Psoas muscle (tissue), 8 donors: Measurements from ENCODE around the gene RGS3. TPM values are rescaled to one million over a fixed set of nuclear protein-coding genes. Genes with fewer than 3 reads are reported as not detected.

Experiments used
- ATAC-seq, 4 donors: fragments of 200-7000 bp; cut with Tn5 transposase; one replicate each; pipeline ENCODE4 v1.9.1; 2020; ENCODE audit warnings: moderate library complexity in 3 of 4, mild to moderate bottlenecking in 2 of 4
- DNase-seq, 2 donors: peaks; one replicate each; pipeline ENCODE4 v3.0.0-alpha.2; 2020
- H3K27ac ChIP-seq: fragments of 200-600 bp; one replicate; pipeline ENCODE4 v1.8.0; 2022
- H3K27me3 ChIP-seq, 3 donors: fragments of 200-600 bp in 1 of 3; one replicate each; pipeline versions ENCODE4 v1.6.1 to v1.8.0; 2013 to 2022; ENCODE audit warnings: low read length in 2 of 3, mild to moderate bottlenecking in 2 of 3, moderate library complexity in 1 of 3; ENCODE audit not compliant: insufficient read depth in 3 of 3
- H3K36me3 ChIP-seq, 2 donors: fragments of 200-600 bp in 1 of 2; one replicate each; pipeline versions ENCODE4 v1.6.1 to v1.8.0; 2013 to 2022; ENCODE audit warnings: low read depth in 1 of 2, mild to moderate bottlenecking in 1 of 2, moderate library complexity in 1 of 2; ENCODE audit not compliant: insufficient read depth in 1 of 2
- H3K4me1 ChIP-seq: fragments of 200-600 bp; one replicate; pipeline ENCODE4 v1.8.0; 2022
- H3K4me3 ChIP-seq: fragments of 200-600 bp; one replicate; pipeline ENCODE4 v1.8.0; 2022; ENCODE audit warnings: mild to moderate bottlenecking
- H3K9me3 ChIP-seq: fragments of 200-600 bp; one replicate; pipeline ENCODE4 v1.8.0; 2022
- WGBS, 3 donors: extraction: QIAGEN DNeasy Blood & Tissue Kit; methylation state at CpG; one replicate each; pipeline versions ENCODE4 v1.1.6 to v1.1.7; 2013; 5-methylcytosine and 5-hydroxymethylcytosine counted together
- intact Hi-C, 2 donors: fragments of 100-400 bp; cut with DNase I; formaldehyde crosslinking; loops; one replicate each; pipeline versions ENCODE4 v1.11.0 to v1.14.2; 2022
- polyA plus RNA-seq, 3 donors: library from polyadenylated mRNA; stranded (reverse); fragments of 200-250 nt; gene quantifications; one replicate each; pipeline ENCODE4 v1.2.3, GENCODE V29; 2013
- total RNA-seq, 4 donors: library from RNA; stranded (reverse); fragmentation: NEBNext Ultra II Directional in 2 of 4; extraction: Animal tissue kit (Norgen Biotek cat#: 25700) in 2 of 4; gene quantifications; one replicate each; pipeline versions ENCODE4 v1.2.1 to v1.2.4, GENCODE V29; 2021 to 2023
- TF ChIP-seq, protein P1 (sequence below): fragments of 200-600 bp; IDR thresholded peaks from one replicate; pipeline ENCODE4 v1.8.0; 2022; ENCODE audit warnings: antibody characterized with exemption
- donor health status: healthy with polysubstance abuse.
- donor health status: DM: no; HTN: no; CAD: no; lungs with moderate emphysema.
- donor health status: Bipolar disorder and iron deficiency.
- donor health status: healthy.
- donor health status: DM: yes; HTN: yes; CAD: no.
- donor health status: DM: no; HTN: no; CAD: no.
- donor health status: DM: no; HTN: no; CAD: no.
- donor health status: DM: yes; HTN: yes; CAD: no.

RGS3 gene
- total and polyA plus RNA-seq, 7 donors = 7.1 to 38.1 (median 14.6) TPM

DNA sequence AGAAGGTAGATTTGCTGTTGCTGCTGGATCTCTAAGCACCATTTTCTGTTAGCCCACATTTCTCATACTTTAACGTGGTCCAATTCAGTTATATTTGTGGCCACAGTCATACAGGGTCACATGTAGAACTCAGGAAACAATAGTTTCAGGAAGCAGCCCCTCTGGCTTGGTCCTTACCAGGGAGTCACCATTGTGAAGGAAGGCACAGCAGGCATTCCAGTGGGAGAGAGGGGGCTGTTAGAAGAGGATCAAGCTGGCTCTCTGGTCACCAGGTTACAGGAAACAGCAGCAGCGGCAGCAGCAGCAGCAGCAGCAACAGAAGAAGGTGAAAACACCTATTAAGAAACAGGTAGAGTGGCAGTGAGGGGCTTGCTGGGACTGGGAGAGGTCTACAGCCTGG lies 38.5 kb upstream of the RGS3 start:
- Histone ChIP-seq H3K27me3 (no peaks in the 10 kb centered on the region), H3K36me3 (no peaks in the 10 kb centered on the region), H3K27ac (no peak overlapping the region), H3K4me1 (no peaks in the 10 kb centered on the region), H3K9me3 (no peaks in the 10 kb centered on the region), H3K4me3 (no peak overlapping the region)
- TF ChIP-seq, protein P1, sequence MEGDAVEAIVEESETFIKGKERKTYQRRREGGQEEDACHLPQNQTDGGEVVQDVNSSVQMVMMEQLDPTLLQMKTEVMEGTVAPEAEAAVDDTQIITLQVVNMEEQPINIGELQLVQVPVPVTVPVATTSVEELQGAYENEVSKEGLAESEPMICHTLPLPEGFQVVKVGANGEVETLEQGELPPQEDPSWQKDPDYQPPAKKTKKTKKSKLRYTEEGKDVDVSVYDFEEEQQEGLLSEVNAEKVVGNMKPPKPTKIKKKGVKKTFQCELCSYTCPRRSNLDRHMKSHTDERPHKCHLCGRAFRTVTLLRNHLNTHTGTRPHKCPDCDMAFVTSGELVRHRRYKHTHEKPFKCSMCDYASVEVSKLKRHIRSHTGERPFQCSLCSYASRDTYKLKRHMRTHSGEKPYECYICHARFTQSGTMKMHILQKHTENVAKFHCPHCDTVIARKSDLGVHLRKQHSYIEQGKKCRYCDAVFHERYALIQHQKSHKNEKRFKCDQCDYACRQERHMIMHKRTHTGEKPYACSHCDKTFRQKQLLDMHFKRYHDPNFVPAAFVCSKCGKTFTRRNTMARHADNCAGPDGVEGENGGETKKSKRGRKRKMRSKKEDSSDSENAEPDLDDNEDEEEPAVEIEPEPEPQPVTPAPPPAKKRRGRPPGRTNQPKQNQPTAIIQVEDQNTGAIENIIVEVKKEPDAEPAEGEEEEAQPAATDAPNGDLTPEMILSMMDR = no peak
- intact Hi-C loops = no loop called here
- no peak for ATAC-seq
- WGBS, 3 donors = 36 to 55% (median 55%) methylated on average over 2 of the region's 2 CpGs
- no peak for DNase-seq

DNA sequence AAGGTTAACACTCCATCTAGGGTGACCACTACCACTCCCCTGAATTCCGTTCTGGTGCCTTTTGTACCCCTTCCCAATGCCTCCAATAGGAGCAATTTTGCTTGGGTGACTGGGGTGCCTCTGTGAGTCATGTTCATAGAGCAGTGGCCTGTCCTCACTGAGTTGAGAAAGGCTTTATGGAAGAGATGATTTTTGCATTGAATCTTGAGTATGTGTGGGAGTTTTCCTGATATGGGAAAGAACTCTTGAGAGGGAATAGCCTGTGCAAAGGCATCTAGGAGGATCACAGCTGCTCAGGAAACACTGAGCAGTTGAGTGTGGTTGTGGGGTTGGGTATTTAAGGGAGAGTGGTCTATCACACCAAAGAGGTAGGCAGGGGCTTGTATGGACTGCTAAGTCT lies 36.8 kb upstream of the RGS3 start:
- Histone ChIP-seq H3K4me3 (no peak overlapping the region), H3K27me3 (no peaks in the 10 kb centered on the region), H3K27ac (no peak overlapping the region), H3K9me3 (no peaks in the 10 kb centered on the region), H3K36me3 (no peaks in the 10 kb centered on the region), H3K4me1 (no peaks in the 10 kb centered on the region)
- DNase-seq (no peak), ATAC-seq (no peak)
- TF ChIP-seq, protein P1 = no peak
- WGBS, 3 donors = 57 to 86% (median 86%) methylated on average over 1 of the region's 1 CpG
- intact Hi-C loops = no loop called here

DNA sequence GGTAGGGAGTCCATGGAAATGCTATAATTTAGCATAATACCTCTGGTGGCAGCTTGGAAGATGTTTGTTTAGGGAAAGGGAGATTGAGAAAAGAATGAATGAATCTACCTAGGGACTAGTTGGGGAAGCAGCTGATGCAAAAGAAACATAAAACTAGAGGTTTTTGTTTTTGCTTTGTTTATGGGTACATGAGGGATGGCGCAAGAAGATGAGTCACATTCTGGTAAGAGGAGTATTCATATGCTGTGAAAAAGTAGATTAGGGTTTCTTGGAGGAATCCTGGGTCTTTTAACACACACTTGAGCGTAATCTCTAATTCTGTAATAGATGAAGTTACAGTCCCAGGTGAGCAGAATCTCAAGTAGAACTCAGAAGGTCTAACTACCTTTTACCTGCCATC lies 35.9 kb upstream of the RGS3 start:
- TF ChIP-seq, protein P1 = no peak
- 92 to 98% (median 97%) methylated on average over 2 of the region's 2 CpGs for WGBS, 3 donors
- no peak for DNase-seq

DNA sequence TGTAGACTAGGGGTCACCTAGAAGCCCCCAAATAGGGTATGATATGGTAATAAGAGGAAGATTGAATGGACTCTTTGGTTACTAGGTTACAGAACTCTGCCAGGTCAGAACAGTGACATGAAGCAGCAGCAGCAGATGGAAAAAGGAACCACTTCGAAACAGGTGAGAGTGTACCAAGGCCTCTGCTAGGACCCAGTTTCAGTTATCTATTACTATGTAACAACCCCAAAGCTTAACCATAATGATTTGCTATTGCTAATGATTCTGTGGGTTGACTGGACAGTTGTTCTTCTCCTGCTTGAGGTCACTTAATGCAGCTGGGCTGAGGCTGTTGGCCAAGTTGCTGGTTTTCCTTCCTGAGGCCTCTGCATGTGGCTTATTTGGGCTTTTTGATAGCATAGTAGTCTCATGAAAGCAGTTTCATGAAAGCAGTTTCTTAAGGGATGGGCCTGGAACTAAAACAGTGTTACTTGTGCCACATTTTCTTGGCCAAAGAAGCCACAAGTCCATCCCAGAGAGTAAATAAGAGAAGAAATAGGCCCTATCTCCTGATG lies 35.4 kb upstream of the RGS3 start:
- no peak overlapping the region for H3K27ac ChIP-seq
- whole genome bisulfite sequencing, 3 donors = 86 to 91% (median 91%) methylated on average over 1 of the region's 1 CpG

More for the DNA sequence above, 35.9 kb upstream of the RGS3 start:
- Histone ChIP-seq H3K27me3 (no peaks in the 10 kb centered on the region), H3K27ac (no peak overlapping the region), H3K4me3 (no peak overlapping the region), H3K4me1 (no peaks in the 10 kb centered on the region), H3K9me3 (no peaks in the 10 kb centered on the region), H3K36me3 (no peaks in the 10 kb centered on the region)
- ATAC-seq = no peak
- intact Hi-C loops = no loop called here

More for the DNA sequence above, 35.4 kb upstream of the RGS3 start:
- Histone ChIP-seq H3K9me3 (no peaks in the 10 kb centered on the region), H3K4me3 (no peak overlapping the region), H3K27me3 (no peaks in the 10 kb centered on the region), H3K36me3 (no peaks in the 10 kb centered on the region), H3K4me1 (no peaks in the 10 kb centered on the region)
- TF ChIP-seq, protein P1 = no peak
- intact Hi-C loops = no loop called here
- ATAC-seq (no peak), DNase-seq (no peak)
